Ovary (tissue), 9 donors: Measurements from ENCODE around the gene RAC3. TPM values are rescaled to one million over a fixed set of nuclear protein-coding genes. Genes with fewer than 3 reads are reported as not detected.

Experiments used
- DNase-seq, 5 donors: peaks; one replicate each; pipeline ENCODE4 v3.0.0-alpha.2; 2019 to 2020
- H3K27ac ChIP-seq, 2 donors: fragments of 200-600 bp; one replicate each; pipeline versions ENCODE4 v1.5.1 to v1.8.0; 2019 to 2022
- H3K27me3 ChIP-seq: fragments of 200-600 bp; one replicate; pipeline ENCODE4 v1.8.0; 2022
- H3K36me3 ChIP-seq: fragments of 200-600 bp; sonication (generic); one replicate; pipeline ENCODE4 v1.5.1; 2019
- H3K4me1 ChIP-seq: one replicate; pipeline ENCODE4 v1.8.1; 2013; ENCODE audit warnings: mild to moderate bottlenecking, moderate library complexity; ENCODE audit not compliant: insufficient read depth
- H3K4me3 ChIP-seq: fragments of 200-600 bp; sonication (generic); one replicate; pipeline ENCODE4 v1.5.1; 2017
- H3K9me3 ChIP-seq, 2 donors: fragments of 200-600 bp in 1 of 2; sonication (generic) in 1 of 2; one replicate each; pipeline versions ENCODE4 v1.5.1 to v1.8.1; 2013 to 2019; ENCODE audit warnings: mild to moderate bottlenecking in 1 of 2, moderate library complexity in 1 of 2
- CTCF ChIP-seq, 3 donors: fragments of 450-650 bp in 2 of 3; fragments of 200-600 bp in 1 of 3; IDR thresholded peaks; one replicate each; pipeline versions ENCODE4 v1.5.1 to v1.8.0; 2016 to 2022; ENCODE audit warnings: antibody characterized with exemption in 3 of 3, mild to moderate bottlenecking in 1 of 3
- EP300 ChIP-seq: sonication (generic); formaldehyde crosslinking; IDR thresholded peaks from one replicate; pipeline ENCODE4 v1.6.1; 2017; ENCODE audit warnings: antibody characterized with exemption
- POLR2A ChIP-seq: fragments of 450-650 bp; IDR thresholded peaks from one replicate; pipeline ENCODE4 v1.6.1; 2017; ENCODE audit warnings: antibody characterized with exemption, mild to moderate bottlenecking, moderate library complexity
- WGBS, 3 donors: extraction: QIAGEN DNeasy Blood & Tissue Kit in 1 of 3; methylation state at CpG; one replicate each; pipeline versions ENCODE4 v1.1.5 to v1.1.7; 2013 to 2017; 5-methylcytosine and 5-hydroxymethylcytosine counted together
- intact Hi-C, 4 donors: fragments of 100-400 bp; cut with DNase I; formaldehyde crosslinking; loops; one replicate each; pipeline versions ENCODE4 v1.11.0 to v1.15.1; 2022 to 2023
- polyA plus RNA-seq, 2 donors: library from polyadenylated mRNA; stranded (reverse); fragments of 200-250 nt in 1 of 2; fragments of 350-450 nt in 1 of 2; fragmentation: Illumina TruSeq in 1 of 2; extraction: RNeasy Lipid Tissue Mini Kit (QIAGEN cat#74804) in 1 of 2; gene quantifications; one replicate each; pipeline ENCODE4 v1.2.3, GENCODE V29; 2013 to 2014
- total RNA-seq, 7 donors: library from RNA; depleted of rRNA in 2 of 7; stranded (reverse); fragments of >200 nt in 2 of 7; fragmentation: NEBNext Ultra II Directional in 3 of 7; extraction: Animal tissue kit (Norgen Biotek cat#: 25700) in 3 of 7; gene quantifications; one replicate each; pipeline versions ENCODE4 v1.1.0 to v1.2.4, GENCODE V29; 2016 to 2023
- donor health status: DM: no; HTN: no; CAD: no; lungs with moderate emphysema.
- donor health status: DM: no; HTN: no; CAD: no.
- donor health status: Bipolar disorder and iron deficiency.
- donor health status: DM: yes; HTN: yes; CAD: no.
- donor health status: DM: no; HTN: no; CAD: no.
- donor health status: DM: yes; HTN: yes; CAD: no.

Gene RAC3
- total and polyA plus RNA-seq, 9 donors, result 0.40 to 7.8 (median 3.3) TPM

- WGBS, 3 donors, result 72 to 78% (median 74%) methylated on average over 21 to 24 of the region's 24 CpGs
- no peak for DNase-seq
- intact Hi-C loops, result no loop called here
- H3K9me3 ChIP-seq, result no peaks in the 10 kb centered on the region
- H3K4me1 ChIP-seq, result peaks cover 6% of the 10 kb centered on the region
- H3K4me3 ChIP-seq, result no peak overlapping the region
- H3K27ac ChIP-seq, result no peak overlapping the region
- no peaks in the 10 kb centered on the region for H3K27me3 ChIP-seq
- TF ChIP-seq EP300, result no peak
- TF ChIP-seq CTCF (IDR thresholded peaks at IDR 0.05), result no peak
- TF ChIP-seq POLR2A, result no peak
- no peaks in the 10 kb centered on the region for H3K36me3 ChIP-seq
Observed at GRCh38 chr17:82062076-82062983, 30.9 kb downstream of the RAC3 start.

GRCh38 chr17:82062984-82063368 is 31.5 kb downstream of the RAC3 start:
- no peak for TF ChIP-seq CTCF (IDR thresholded peaks at IDR 0.05)
- no peak for TF ChIP-seq EP300
- intact Hi-C loops, result no loop called here
- WGBS, 3 donors, result 73 to 86% (median 82%) methylated on average over 2 to 9 of the region's 9 CpGs
- Histone ChIP-seq H3K27me3 (no peaks in the 10 kb centered on the region), H3K36me3 (no peaks in the 10 kb centered on the region), H3K27ac (no peak overlapping the region), H3K4me3 (no peak overlapping the region), H3K4me1 (peaks cover 6% of the 10 kb centered on the region), H3K9me3 (no peaks in the 10 kb centered on the region)
- no peak for DNase-seq

GRCh38 chr17:82063424-82064415 is 32.2 kb downstream of the RAC3 start:
- H3K27me3 ChIP-seq, result no peaks in the 10 kb centered on the region
- H3K4me3 ChIP-seq, result no peak overlapping the region
- 75 to 84% (median 78%) methylated on average over 14 to 20 of the region's 20 CpGs for WGBS, 3 donors
- TF ChIP-seq EP300 (no peak), CTCF (IDR thresholded peaks at IDR 0.05) (no peak), POLR2A (no peak)
- H3K4me1 ChIP-seq, result peaks cover 6% of the 10 kb centered on the region
- DNase-seq, result no peak
- no peaks in the 10 kb centered on the region for H3K9me3 ChIP-seq
- no peak overlapping the region for H3K27ac ChIP-seq
- intact Hi-C loops, result no loop called here
- no peaks in the 10 kb centered on the region for H3K36me3 ChIP-seq

GRCh38 chr17:82064433-82065192 is 33.1 kb downstream of the RAC3 start:
- H3K4me1 ChIP-seq, result peaks cover 6% of the 10 kb centered on the region
- H3K9me3 ChIP-seq, result no peaks in the 10 kb centered on the region
- no peak for DNase-seq
- intact Hi-C loops, result no loop called here
- H3K4me3 ChIP-seq, result peak overlapping the region; percentile 95
- no peaks in the 10 kb centered on the region for H3K27me3 ChIP-seq
- peak overlapping the region in 1 of 2 donors; percentile 64 for H3K27ac ChIP-seq
- WGBS, 3 donors, result 25 to 59% (median 27%) methylated on average over 16 to 36 of the region's 36 CpGs
- no peaks in the 10 kb centered on the region for H3K36me3 ChIP-seq
- TF ChIP-seq CTCF (IDR thresholded peaks at IDR 0.05), result no peak
- no peak for TF ChIP-seq EP300
- no peak for TF ChIP-seq POLR2A
